ENCODE data around the gene TNFAIP8L3.

- no peak for TF ChIP-seq CTCF (IDR thresholded peaks at IDR 0.05)
- no peak for TF ChIP-seq POLR2A (IDR thresholded peaks at IDR 0.05)
Observed at GRCh38 chr15:51128701-51129100, 34.0 kb upstream of the TNFAIP8L3 start.
